MCF 10A (cell line): ENCODE results near the gene AK4. TPM values are rescaled to one million over a fixed set of nuclear protein-coding genes. Genes with fewer than 3 reads are reported as not detected.
A peak's percentile ranks its signal among the peaks of the same experiment; 100 is the strongest.
"Not testable (repeated sequence)": the region's sequence is repeated elsewhere in the genome, so short reads cannot be mapped to it uniquely, and the experiment has no call there.

Experiments used
- BruUV-seq: library from RNA; stranded (reverse); fragments of 400-500 nt; replicated peaks from 2 replicates; lab custom pipeline; 2021; lab: Mats Ljungman, UMichigan
- CTCF ChIA-PET: fragments of 300-600 bp; sonication (Branson Sonifier 250); formaldehyde crosslinking; extraction: SDS; loops from one replicate; lab custom pipeline; 2021; ENCODE audit warnings: antibody characterized with exemption, inconsistent platforms; lab: Yijun Ruan, JAX
- POLR2A ChIA-PET: fragments of 300-600, 350-650 bp; sonication (Branson Sonifier 250); formaldehyde crosslinking; extraction: SDS; loops from one replicate; lab custom pipeline; 2020; ENCODE audit warnings: antibody characterized with exemption, inconsistent platforms; lab: Yijun Ruan, JAX
- DNase-seq: peaks from one replicate; pipeline ENCODE4 v3.0.0-alpha.2; 2018; ENCODE audit not compliant: unreplicated experiment
- H3K27ac Mint-ChIP-seq: one replicate; pipeline ENCODE4 v1.8.0; 2022; ENCODE audit warnings: mild to moderate bottlenecking, low read depth, mixed read lengths; ENCODE audit not compliant: unreplicated experiment
- H3K27me3 Mint-ChIP-seq: one replicate; pipeline ENCODE4 v1.8.0; 2022; ENCODE audit warnings: mixed read lengths; ENCODE audit not compliant: insufficient read depth, unreplicated experiment
- H3K36me3 Mint-ChIP-seq: one replicate; pipeline ENCODE4 v1.8.0; 2022; ENCODE audit warnings: mild to moderate bottlenecking, moderate library complexity, mixed read lengths; ENCODE audit not compliant: insufficient read depth, unreplicated experiment
- H3K4me1 Mint-ChIP-seq: one replicate; pipeline ENCODE4 v1.8.0; 2022; ENCODE audit warnings: mixed read lengths; ENCODE audit not compliant: insufficient read depth, unreplicated experiment
- H3K4me3 Mint-ChIP-seq: one replicate; pipeline ENCODE4 v1.8.0; 2022; ENCODE audit warnings: mild to moderate bottlenecking, moderate library complexity, mixed read lengths; ENCODE audit not compliant: unreplicated experiment
- H3K9me3 Mint-ChIP-seq: one replicate; pipeline ENCODE4 v1.8.0; 2022; ENCODE audit warnings: mixed read lengths; ENCODE audit not compliant: unreplicated experiment
- CTCF ChIP-seq: fragments of 200-600 bp; IDR thresholded peaks from one replicate; pipeline ENCODE4 v1.8.0; 2022; ENCODE audit warnings: antibody characterized with exemption, mild to moderate bottlenecking; ENCODE audit not compliant: unreplicated experiment
- intact Hi-C: fragments of 100-400 bp; cut with micrococcal nuclease; formaldehyde crosslinking; loops from 2 replicates; pipeline ENCODE4 v1.14.1; 2022
- total RNA-seq: library from RNA; stranded (reverse); gene quantifications from 2 replicates; pipeline ENCODE4 v1.2.3, GENCODE V29; 2022

Gene AK4
- total RNA-seq, 1 experiment from 2014 or later, result 57.1 TPM

- BruUV-seq, result no TSS peak
- ChIA-PET POLR2A (interaction anchor here (0.7 kb wide), 1 partner anchor 11 kb away, joined by 3 read pairs; no protein-coding TSS in a partner anchor), CTCF (interaction anchor here (0.7 to 1.4 kb wide), 4 partner anchors 13 to 92 kb away, joined by 3 to 5 read pairs (median 4); no protein-coding TSS in a partner anchor)
- no peak overlapping the region for H3K4me3 Mint-ChIP-seq
- TF ChIP-seq CTCF, result no peak
- H3K27me3 Mint-ChIP-seq, result no peaks in the 10 kb centered on the region
- H3K36me3 Mint-ChIP-seq, result peaks cover 4% of the 10 kb centered on the region
- no peak for DNase-seq
- intact Hi-C loops, result no loop called here
- H3K27ac Mint-ChIP-seq, result peak overlapping the region; percentile 61
- H3K4me1 Mint-ChIP-seq, result peaks cover 13% of the 10 kb centered on the region
- H3K9me3 Mint-ChIP-seq, result no peaks in the 10 kb centered on the region
These were observed 9.0 kb downstream of the AK4 start for GRCh38 chr1:65156910-65157545.

- H3K4me3 Mint-ChIP-seq, result no peak overlapping the region
These were observed 9.5 kb downstream of the AK4 start for GRCh38 chr1:65157546-65157941.

GRCh38 chr1:65159291-65159688 is 11.3 kb downstream of the AK4 start:
- H3K4me3 Mint-ChIP-seq, H3K27ac Mint-ChIP-seq, BruUV-seq, H3K36me3 Mint-ChIP-seq, intact Hi-C loops, H3K27me3 Mint-ChIP-seq, DNase-seq, H3K9me3 Mint-ChIP-seq: not testable (repeated sequence)
- ChIA-PET POLR2A (interaction anchor here (1.9 kb wide), 1 partner anchor 9 kb away, joined by 6 read pairs; no protein-coding TSS in a partner anchor), CTCF (interaction anchor here (1.1 to 1.2 kb wide), 2 partner anchors 9 to 50 kb away, joined by 3 read pairs; no protein-coding TSS in a partner anchor)
- H3K4me1 Mint-ChIP-seq, result peaks cover 25% of the 10 kb centered on the region

More at GRCh38 chr1:65157546-65157941, 9.5 kb downstream of the AK4 start:
- H3K9me3 Mint-ChIP-seq, result no peaks in the 10 kb centered on the region
- POLR2A ChIA-PET, result interaction anchor here (0.7 kb wide), 1 partner anchor 10 kb away, joined by 3 read pairs; no protein-coding TSS in a partner anchor
- intact Hi-C loops, result no loop called here
- no peak for TF ChIP-seq CTCF
- H3K27me3 Mint-ChIP-seq, result no peaks in the 10 kb centered on the region
- H3K36me3 Mint-ChIP-seq, result peaks cover 4% of the 10 kb centered on the region
- H3K4me1 Mint-ChIP-seq, result peaks cover 19% of the 10 kb centered on the region
- no TSS peak for BruUV-seq
- DNase-seq, result no peak
- CTCF ChIA-PET, result interaction anchor here (0.6 to 1.4 kb wide), 7 partner anchors 29 to 793 kb away, joined by 3 to 5 read pairs (median 3); no protein-coding TSS in a partner anchor
- peak overlapping the region; percentile 61 for H3K27ac Mint-ChIP-seq

- CTCF ChIA-PET, result interaction anchor here (0.7 to 1.1 kb wide), 3 partner anchors 10 to 139 kb away, joined by 3 read pairs; no protein-coding TSS in a partner anchor
- Mint-ChIP-seq H3K36me3 (no peaks in the 10 kb centered on the region), H3K4me1 (peaks cover 32% of the 10 kb centered on the region)
These were observed 12.0 kb downstream of the AK4 start for GRCh38 chr1:65159801-65160523.

More at GRCh38 chr1:65159801-65160523, 12.0 kb downstream of the AK4 start:
- Mint-ChIP-seq H3K27me3 (no peaks in the 10 kb centered on the region), H3K4me3 (no peak overlapping the region), H3K9me3 (no peaks in the 10 kb centered on the region), H3K27ac (no peak overlapping the region)
- TF ChIP-seq CTCF, result no peak
- POLR2A ChIA-PET, result interaction anchor here (0.7 to 1.9 kb wide), 2 partner anchors 10 to 20 kb away, joined by 3 to 6 read pairs; no protein-coding TSS in a partner anchor
- intact Hi-C loops, result no loop called here
- BruUV-seq, result no TSS peak
- no peak for DNase-seq
